ENCODE results near the gene CACNA1E.

Gene CACNA1E

DNA sequence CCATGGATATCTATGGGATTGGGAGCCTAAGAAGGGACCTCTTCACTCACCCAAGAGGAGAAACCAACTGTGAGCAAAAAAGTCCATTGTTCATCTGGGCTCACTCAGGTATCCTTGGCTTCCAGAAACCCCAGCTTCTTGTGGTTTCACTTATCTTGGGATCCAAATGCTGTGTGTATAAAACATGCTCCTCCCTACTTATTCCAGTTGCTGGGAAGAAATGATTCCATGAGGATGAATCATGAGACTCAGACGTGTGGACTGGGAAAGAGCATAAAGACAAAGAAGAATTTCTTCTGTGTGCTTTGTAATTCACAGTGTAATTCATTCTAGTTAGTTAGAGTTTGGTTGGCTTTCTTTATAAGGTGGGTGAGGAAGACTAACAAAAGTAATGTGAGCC, 294.5 kb downstream of the CACNA1E start:
- DNase-seq: no peak

DNA sequence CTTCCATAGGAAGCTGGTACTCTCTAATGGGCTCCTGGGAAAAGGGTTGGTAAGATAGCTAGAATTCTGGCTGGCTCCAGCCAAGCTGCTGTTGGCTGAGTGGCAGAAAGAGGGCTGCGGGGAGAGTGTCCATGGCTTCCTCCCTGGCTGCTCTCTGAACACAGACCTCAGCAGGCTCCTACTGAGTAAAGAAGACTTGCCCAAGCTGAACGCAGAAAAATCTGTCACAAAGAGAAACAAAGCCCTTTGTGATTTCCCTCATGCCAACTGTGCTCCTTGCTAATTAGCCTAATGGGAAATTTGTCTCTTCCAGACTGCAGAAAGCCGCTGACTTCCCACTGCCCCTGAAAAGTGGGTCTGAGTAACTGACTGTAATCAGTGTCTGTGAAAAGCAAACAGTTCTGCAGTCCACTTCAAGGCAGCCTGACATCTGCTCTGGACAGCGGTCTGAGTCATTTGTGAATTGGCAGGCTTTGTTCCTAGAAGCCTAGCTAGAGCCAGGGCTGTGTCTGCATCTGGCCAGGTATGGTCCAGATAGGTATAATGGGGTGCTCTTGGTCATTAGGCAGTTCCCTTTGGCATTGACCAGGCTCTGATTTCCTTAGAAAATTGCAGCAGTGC, 295.4 kb downstream of the CACNA1E start:
- DNase-seq: no peak

DNA sequence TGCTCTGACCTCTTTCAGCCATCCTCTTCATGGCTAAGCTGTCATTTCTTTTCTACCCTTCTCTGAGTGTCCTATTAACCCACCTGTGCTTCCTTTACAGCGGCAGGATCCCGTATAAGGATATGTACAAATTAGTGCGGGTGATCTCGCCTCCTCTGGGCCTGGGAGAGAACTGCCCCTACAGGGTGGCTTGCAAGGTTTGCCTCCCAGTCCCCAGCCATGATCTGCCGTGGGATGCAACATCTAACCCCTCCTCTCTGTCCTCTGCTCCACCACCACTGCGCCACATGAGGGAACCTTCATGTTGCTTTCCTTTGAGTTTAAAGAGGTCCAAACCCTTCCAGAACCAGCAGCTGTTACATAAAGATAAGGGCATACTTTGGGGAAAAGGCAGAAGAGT, 296.0 kb downstream of the CACNA1E start:
- no peak for DNase-seq

DNA sequence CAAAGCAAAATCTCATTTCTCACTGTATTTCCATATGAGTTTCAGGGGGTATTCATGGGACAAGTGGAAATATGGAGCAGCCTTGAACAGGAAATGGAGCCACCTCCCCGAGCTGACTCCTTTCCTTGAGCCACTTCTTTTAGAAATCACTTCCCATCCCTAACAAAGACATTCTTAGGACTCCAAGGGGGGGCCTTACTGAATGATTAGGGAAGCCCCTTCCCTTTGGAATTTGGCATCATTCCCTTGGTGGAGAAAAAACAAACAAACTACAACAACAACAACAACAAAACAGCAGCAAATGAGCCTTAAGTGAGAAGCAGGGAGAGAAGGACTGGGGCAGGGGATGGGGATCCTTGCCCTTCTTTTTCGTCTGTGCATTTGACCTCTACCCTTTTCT, 299.9 kb downstream of the CACNA1E start:
- no peak for DNase-seq

DNA sequence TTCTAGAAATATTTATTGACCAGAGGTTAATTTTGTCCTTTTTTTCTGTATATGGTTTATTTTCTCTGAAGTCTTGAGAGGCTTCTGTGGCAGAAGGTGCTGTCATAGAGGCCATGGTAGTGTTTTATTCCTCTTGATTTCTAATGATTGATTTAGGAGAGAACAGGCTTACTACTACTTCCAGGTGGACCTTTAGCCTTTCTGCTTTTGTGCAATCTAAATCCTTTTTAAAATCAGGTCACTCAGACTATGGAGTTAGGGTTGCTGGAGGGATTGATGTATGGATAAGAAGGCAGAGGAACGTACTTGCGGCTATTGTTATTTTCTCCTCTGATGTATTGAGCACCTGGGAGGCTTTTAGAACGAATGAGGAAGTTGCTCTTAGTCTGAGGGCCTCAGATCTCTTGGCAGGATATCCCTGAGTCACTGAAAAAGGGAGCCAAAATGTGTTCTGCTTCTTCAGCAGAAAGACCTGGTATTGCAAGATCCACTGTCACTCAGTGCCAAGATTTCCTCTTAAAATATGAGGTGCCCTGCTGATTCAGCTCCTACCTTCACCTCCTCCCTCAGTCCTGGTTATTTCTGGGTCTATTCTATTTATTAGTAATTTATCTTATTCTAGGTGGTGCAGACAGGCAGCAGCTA, 300.8 kb downstream of the CACNA1E start:
- DNase-seq: no peak

DNA sequence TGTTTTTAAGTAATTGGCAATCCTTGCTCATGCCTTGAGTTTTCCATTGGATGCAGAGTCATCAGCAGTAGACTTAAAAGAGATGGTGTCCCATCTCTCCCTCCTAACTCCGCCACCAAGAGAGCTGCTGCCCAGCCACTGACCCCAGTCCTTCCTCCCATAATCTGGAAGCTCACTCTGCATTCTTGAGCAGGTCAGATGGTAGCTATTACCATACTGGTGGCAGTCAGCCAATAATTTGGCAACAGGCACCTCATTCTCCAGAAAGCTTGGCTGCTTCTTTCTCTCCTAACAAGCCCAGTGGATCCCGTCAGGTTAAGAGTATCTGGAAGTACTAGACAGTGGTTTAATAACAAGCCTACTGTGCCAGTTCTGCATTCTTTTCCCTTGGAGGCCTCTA, 306.1 kb downstream of the CACNA1E start:
- DNase-seq: no peak

DNA sequence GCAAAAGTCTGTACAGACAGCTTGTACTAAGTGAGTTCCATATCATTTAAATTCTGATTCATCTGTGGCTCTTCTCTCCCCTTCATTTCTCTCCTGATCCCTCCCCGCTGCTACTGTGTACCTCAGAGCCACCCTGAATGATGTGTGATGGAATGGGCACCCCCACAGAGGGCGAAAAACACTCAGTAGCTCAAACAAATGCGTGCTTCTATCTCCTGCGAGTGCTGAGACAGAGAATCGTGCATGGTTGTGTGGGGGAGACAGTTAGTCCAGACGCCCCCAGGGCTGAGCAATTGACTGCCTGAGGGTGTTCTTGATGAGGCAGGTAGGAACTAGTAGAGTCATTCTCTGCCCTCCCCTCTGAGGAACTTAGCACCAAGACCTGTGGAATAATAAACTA, 308.4 kb downstream of the CACNA1E start:
- DNase-seq: no peak

DNA sequence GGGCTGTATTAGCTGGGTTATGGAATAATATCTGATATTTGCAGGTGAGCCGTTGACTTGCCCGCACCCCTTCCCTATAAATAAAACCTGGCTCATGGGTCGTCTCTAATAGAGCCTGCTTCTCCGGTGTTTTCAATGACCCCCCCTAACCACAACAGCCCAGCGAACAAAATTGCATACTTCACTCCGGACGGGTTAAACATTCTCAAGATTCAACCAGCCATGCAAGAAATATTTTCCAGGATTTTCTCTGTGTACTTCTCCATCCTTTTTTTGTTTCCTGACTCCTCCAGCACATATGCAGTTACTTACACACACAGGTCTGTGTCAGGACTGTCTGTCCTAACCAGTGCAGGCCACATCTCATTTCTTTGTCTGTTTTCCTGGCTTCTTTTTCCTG, 310.5 kb downstream of the CACNA1E start:
- DNase-seq: no peak

DNA sequence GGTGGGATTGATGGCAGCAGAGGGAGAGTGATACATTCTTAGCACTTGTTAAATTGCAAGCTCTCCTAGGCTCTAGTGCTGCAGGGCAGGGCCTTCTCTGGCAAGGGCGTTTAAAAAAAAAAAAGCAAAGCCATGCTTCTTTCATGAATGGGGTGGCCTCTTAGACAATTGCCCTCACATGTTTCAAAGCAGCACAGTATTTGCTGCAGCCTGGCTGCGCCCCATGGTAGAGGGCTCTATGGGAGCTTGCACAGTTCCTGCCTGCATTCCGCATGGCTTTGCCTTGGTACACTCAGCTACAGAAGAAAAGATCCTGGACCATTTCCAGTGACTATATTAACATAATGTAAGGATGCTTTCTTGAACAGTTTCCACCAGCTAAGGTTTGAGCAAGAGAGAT, 311.0 kb downstream of the CACNA1E start:
- DNase-seq: no peak

DNA sequence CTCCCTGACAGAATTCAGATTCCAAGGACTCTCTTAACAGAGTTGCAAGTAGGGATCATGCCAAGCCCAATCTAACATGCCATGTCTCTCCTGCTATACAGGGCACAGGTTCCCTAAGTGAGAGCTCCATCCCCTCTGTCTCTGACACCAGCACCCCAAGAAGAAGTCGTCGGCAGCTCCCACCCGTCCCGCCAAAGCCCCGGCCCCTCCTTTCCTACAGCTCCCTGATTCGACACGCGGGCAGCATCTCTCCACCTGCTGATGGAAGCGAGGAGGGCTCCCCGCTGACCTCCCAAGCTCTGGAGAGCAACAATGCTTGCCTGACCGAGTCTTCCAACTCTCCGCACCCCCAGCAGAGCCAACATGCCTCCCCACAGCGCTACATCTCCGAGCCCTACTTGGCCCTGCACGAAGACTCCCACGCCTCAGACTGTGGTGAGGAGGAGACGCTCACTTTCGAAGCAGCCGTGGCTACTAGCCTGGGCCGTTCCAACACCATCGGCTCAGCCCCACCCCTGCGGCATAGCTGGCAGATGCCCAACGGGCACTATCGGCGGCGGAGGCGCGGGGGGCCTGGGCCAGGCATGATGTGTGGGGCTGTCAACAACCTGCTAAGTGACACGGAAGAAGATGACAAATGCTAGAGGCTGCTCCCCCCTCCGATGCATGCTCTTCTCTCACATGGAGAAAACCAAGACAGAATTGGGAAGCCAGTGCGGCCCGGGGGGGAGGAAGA, 315.0 kb downstream of the CACNA1E start:
- DNase-seq: no peak

DNA sequence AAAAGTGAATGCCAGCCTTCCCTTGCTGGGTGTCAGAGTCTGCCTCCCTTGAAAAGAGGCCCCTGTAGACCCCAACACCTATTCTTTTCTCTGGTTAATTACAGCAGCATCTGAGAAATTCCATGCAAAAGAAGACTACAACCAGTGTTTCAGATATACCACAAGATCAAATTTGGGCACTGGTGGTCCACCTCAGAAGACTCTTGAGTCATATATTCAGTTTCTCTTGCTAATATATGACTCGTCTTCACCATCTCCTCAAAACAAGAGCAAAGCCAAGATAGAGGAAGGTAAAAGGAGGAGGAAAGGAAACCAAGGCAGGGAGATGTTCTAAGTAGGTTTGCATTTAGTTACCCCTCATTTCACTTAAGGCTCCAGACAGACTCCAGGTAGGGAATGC, 318.3 kb downstream of the CACNA1E start:
- DNase-seq: no peak

DNA sequence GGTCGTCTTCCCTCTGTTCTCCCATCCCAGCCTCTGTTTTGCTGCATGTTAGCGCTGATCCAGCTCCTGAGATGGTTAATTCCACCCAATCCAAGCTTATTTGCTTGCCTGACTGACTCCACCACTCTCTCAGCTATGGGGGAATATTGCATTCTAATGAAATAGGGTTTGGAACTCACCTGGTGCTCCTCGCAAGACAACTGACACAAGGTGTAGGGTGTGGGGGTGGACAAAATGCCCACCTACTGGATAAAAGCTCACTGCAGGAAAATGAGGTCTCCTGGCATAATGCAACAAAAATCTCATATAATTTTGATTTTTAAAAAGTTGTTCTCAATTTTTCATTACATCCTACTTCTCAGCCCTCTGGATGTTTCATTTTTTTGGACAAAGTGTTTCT, 319.1 kb downstream of the CACNA1E start:
- DNase-seq: no peak

DNA sequence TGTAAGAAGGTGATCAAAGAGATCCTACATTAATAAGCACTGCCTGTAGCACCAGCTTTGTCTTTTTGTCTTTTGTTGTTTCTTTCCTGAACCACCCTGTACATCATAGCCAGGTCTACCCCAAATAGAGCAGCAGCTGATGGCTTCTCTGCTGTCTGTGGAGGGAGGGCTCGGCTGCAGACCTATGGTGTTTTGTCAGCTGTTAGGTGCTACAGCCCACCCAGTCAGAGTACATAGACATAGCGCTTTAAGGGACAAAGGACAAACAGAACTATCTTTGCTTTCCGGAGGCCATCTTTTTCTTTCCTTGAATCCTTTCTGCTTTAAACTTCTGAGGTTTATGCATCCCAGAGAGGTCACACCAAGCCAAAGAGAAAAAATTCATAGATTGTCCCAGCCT, 320.1 kb downstream of the CACNA1E start:
- no peak for DNase-seq

DNA sequence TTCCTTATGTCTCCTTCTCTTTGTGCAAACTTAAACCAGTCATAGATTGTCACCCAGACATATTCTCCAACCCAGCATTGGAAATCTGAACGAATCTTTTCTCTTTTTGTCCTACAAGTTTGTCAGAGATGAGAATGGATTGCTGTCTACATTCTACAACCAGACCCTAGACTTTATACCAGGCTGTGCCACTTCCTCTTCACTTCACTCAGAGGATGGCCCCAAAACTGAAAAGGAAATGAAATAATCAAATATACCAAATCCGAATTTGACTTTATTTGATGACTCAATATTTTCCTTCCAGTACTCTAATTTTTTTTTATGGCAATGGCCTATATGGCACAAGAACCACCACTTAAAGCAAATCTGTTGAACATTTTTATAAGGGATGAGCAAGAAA, 321.7 kb downstream of the CACNA1E start:
- no peak for DNase-seq

DNA sequence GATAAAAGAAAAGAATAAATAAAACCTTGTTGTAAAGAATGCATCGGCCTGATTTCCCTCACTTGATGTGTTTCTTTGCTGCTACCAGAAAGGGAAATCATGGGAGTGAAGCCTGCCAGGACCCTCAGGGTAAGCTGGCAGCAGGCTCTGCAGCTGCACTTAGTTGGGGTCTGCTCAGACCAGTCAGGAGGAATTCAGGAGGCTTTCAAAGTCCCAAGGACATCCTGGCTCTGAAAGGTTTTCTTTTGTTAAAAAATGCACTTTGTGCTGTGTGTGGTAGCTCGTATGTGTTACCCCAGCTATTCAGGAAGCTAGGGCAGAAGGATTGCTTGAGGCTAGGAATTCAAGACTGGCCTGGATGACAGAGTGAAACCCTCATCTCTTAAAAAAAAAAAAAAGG, 323.4 kb downstream of the CACNA1E start:
- DNase-seq: no peak

DNA sequence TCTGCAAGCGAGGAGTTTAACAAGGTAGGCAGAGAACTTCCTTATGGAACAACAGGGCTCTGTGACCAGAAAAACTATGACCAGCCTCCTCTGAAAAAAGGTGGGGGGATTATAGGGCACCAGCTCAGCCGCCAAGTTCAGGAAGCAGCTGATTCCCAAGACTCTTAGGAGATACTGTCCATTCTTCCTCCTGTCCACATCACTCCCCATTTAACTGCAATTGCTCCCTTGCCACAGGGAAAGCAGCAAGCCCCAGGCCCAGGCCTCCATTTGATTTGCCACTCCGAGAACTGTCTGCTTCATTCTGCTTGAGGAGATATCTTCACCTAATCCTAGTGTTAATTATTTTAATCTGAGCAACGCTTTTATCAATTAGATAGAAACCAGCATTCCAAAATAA, 323.9 kb downstream of the CACNA1E start:
- no peak for DNase-seq

DNA sequence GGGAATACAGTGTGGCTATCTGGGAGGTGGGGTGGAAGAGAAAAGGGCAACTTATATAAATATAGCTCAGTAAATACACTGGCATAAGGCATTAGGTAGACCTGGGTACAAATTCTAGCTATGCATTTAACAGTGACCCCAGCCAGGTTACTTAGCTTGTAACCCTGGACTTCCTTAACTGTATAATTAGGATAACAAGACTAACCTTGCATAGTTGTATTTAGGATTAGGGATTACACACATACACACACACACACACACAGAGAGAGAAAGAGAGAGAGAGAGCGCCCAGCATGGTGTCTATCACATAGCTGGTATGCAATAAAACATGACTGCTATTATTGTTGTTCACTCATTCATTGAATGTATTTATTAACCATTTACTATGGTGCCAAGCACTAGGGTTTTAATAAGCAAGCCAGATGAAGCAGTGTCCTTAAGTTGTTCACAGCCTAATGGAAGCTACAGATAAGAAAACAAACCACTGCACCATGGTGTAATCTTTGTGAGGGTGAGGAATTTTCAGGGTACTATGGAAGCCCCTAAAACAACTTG, 326.8 kb downstream of the CACNA1E start:
- no peak for DNase-seq

DNA sequence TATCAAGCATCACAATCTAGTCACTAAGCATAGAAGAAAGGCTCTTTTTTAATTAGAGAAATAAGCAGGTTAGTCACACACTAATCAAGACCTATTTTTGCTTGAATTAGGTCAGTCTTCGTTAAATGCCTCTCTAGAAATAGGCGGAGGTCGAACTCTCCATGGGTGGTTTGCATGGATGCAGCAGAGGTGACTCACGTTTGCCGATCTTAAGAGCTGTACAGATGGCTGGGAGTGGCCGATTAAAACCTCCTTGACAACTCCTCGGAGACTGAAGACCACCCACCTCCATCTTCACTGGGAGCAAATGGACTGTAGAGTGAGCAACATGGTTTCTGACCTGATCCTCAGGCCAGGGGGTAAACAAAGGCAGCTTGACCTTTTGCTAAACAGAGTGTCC, 328.9 kb downstream of the CACNA1E start:
- no peak for DNase-seq

DNA sequence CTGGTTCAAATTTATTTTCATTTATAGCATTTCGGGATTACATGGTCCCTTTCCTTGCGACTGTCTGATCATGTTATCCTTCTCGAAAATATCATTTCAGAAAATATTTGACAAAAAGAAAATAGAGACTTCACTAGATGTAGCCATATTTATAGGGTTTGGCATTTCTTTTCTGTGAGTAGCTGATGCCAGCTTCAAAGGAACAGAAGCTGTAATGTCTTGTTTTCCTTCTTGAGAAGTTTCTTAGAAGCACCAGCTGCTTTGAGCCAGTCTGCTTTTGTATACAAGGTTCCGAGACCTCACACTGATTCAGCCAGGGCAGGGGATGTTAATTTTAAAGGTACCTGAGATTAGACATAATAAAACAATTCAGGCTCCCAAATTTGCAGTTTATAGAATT, 329.9 kb downstream of the CACNA1E start:
- no peak for DNase-seq

DNA sequence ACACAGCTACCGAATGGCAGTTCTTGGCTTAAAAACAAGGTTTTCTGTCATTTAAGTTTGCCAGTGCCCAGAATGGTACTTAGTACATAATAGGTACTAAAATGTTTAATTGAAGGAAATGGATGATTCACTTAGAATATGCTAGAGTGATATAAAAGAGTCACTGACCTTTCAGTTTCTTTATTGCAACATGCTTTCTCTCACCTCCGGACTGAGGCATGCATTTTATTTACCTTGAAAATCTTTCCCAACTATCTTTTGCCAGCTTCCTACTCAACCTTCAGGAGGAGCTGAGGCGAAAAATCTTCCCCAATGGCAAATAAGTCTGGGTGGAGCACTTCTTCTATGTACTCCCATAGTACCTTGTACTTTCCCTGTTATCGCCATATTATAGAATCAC, 333.3 kb downstream of the CACNA1E start:
- DNase-seq: no peak

DNA sequence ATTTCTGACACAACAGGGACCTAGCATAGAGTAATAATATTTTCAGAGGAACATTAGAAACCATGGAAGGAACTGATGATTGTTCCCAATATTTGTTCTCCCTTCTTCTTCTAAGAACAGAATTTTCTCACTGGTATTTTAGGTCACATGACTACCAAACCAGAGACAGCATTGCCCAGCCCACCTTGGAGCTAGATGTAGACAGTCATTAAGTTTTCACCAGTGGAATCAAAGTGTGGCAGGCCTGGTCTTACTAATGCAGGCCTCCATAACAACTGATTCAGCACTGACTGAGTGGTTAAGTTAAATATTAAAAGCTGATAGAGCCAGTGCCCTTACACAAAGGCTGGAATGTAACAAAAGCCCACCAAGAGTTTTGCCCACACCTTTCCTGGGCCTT, 333.8 kb downstream of the CACNA1E start:
- DNase-seq: no peak

DNA sequence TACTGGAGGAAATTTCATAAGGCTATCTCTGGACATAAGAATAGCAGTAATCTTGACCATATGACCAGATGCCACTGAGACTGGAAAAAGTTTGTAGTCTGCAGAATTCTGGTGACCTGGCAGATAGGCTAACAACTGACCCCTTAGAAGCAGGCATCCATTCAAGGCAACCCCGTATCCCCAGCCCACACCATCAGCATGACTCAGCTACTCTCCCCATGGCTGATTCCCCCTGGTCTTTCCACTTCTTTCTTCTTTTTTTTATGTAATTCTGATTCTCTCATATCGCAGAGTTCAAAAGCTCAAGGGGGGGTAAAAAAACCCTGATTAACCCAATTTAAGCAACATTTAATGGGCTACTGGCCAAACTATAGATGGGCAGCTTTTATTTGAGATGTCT, 335.1 kb downstream of the CACNA1E start:
- no peak for DNase-seq

DNA sequence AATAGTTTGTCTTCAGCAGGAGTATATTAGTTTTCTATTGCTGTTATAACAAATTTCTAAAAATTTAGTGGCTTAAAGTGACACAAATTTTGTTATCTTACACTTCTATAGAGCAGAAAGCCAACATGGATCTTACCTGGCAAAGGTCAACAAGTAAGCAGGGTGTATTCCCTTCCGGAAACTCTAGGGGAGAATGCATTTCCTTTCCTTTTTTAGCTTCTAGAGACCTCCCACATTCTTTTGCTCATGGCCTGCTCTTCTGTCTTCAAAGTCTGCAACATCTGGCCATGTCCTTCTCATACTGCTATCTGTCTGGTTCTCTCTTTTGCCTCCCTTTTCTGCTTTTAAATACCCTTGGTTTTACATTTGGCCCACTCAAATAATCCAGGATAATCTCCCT, 335.6 kb downstream of the CACNA1E start:
- DNase-seq: no peak

DNA sequence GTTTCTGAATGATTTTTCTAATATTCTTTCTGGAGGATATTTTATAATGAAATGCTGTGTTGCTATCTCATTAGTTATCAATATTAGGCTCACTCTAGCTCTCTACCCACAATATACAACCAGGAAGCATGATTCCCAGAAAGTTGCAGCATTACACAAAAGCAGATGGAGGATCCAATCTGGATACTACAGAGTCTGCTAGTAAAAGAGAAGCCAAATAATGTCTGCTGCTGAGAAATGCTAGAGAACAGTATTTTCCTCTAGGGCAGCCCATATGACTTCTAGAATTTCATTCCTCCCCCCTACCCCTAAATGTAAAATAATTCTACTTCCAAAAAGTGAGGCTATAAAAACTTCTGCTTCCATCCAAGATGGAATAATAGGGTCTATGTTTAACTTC, 338.4 kb downstream of the CACNA1E start:
- no peak for DNase-seq
